Calu3 (cell line): Measurements from ENCODE around the gene NLRP7. TPM values are rescaled to one million over a fixed set of nuclear protein-coding genes. Genes with fewer than 3 reads are reported as not detected.
"Not testable (repeated sequence)": the region's sequence is repeated elsewhere in the genome, so short reads cannot be mapped to it uniquely, and the experiment has no call there.

Experiments used
- BruUV-seq: library from RNA; stranded (reverse); fragments of 400-500 nt; replicated peaks from 2 replicates; lab custom pipeline; 2021; lab: Mats Ljungman, UMichigan
- CTCF ChIA-PET: fragments of 300-600 bp; sonication (Branson Sonifier 250); formaldehyde crosslinking; loops from one replicate; lab custom pipeline; 2022; ENCODE audit warnings: antibody characterized with exemption; lab: Charles Lee
- DNase-seq: peaks from one replicate; pipeline ENCODE4 v3.0.0; 2022
- H3K27ac Mint-ChIP-seq: one replicate; pipeline ENCODE4 v1.8.0; 2022; ENCODE audit warnings: mixed read lengths; ENCODE audit not compliant: unreplicated experiment
- H3K27me3 Mint-ChIP-seq: one replicate; pipeline ENCODE4 v1.8.0; 2022; ENCODE audit warnings: mixed read lengths; ENCODE audit not compliant: unreplicated experiment
- H3K36me3 Mint-ChIP-seq: one replicate; pipeline ENCODE4 v1.8.0; 2022; ENCODE audit warnings: mild to moderate bottlenecking, moderate library complexity, mixed read lengths; ENCODE audit not compliant: insufficient read depth, unreplicated experiment
- H3K4me1 Mint-ChIP-seq: one replicate; pipeline ENCODE4 v1.8.0; 2022; ENCODE audit warnings: mild to moderate bottlenecking, low read depth, mixed read lengths; ENCODE audit not compliant: unreplicated experiment
- H3K4me3 Mint-ChIP-seq: one replicate; pipeline ENCODE4 v1.8.0; 2022; ENCODE audit warnings: mild to moderate bottlenecking, low read depth, moderate library complexity, mixed read lengths; ENCODE audit not compliant: unreplicated experiment
- H3K9me3 Mint-ChIP-seq: one replicate; pipeline ENCODE4 v1.8.0; 2022; ENCODE audit warnings: low read depth, mixed read lengths; ENCODE audit not compliant: unreplicated experiment
- CTCF ChIP-seq: fragments of 200-600 bp; IDR thresholded peaks from one replicate; pipeline ENCODE4 v1.8.0; 2022; ENCODE audit warnings: antibody characterized with exemption; ENCODE audit not compliant: unreplicated experiment
- intact Hi-C: fragments of 100-400 bp; cut with micrococcal nuclease; formaldehyde crosslinking; loops from one replicate; pipeline ENCODE4 v1.10.0; 2022; ENCODE audit not compliant: unreplicated experiment
- total RNA-seq: library from RNA; stranded (reverse); gene quantifications from 2 replicates; pipeline ENCODE4 v1.2.3, GENCODE V29; 2022

The NLRP7 gene
- total RNA-seq, 1 experiment from 2014 or later, result not detected

- H3K27me3 Mint-ChIP-seq, result peaks cover 57% of the 10 kb centered on the region
- CTCF ChIA-PET, result interaction anchor here (0.6 to 1.0 kb wide), 3 partner anchors 9 to 1202 kb away, joined by 3 to 6 read pairs (median 3); no protein-coding TSS in a partner anchor
- intact Hi-C loops, result no loop called here
Observed at GRCh38 chr19:54921082-54921481, 26.2 kb downstream of the NLRP7 start.

DNA sequence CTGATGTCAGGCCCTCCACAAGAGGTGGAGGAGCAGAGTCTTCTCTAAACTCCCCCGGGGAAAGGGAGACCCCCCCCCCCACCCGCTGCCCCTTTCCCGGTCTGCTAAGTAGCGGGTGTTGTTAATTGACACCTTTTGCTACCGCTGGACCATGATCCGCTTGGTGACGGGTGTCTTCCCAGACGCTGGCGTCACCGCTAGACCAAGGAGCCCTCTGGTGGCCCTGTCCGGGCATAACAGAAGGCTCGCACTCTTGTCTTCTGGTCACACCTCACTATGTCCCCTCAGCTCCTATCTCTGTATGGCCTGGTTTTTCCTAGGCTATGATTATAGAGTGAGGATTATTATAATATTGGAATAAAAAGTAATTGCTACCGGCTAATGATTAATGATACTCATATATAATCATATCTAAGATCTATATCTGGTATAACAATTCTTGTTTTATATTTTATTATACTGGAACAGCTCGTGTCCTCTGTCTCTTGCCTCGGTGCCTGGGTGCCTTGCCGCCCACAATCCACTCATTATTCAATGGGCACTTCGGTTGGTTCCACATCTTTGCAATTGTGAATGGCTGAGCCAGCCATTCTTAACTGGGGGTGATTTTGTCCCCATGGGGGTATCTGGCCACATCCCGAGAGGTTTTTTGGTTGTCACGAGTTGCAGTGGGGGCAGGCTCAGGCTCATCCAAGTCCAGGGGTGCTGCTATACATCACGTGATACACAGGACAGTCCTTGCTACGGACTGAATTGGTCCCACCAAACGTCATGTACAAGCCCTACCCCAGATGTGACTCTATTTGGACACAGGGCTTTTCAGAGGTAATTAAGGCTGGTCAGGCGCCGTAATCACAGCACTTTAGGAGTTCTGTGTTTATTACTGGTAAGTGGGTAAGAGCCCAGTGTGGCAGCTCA is 27.4 kb downstream of the NLRP7 start:
- H3K9me3 Mint-ChIP-seq, BruUV-seq: not testable (repeated sequence)

More at GRCh38 chr19:54921082-54921481, 26.2 kb downstream of the NLRP7 start:
- TF ChIP-seq CTCF, result no peak
- no peaks in the 10 kb centered on the region for H3K36me3 Mint-ChIP-seq
- no peaks in the 10 kb centered on the region for H3K4me1 Mint-ChIP-seq
- H3K4me3 Mint-ChIP-seq, result no peak overlapping the region
- DNase-seq, result no peak
- no peaks in the 10 kb centered on the region for H3K9me3 Mint-ChIP-seq
- BruUV-seq, result no TSS peak
- no peak overlapping the region for H3K27ac Mint-ChIP-seq

DNA sequence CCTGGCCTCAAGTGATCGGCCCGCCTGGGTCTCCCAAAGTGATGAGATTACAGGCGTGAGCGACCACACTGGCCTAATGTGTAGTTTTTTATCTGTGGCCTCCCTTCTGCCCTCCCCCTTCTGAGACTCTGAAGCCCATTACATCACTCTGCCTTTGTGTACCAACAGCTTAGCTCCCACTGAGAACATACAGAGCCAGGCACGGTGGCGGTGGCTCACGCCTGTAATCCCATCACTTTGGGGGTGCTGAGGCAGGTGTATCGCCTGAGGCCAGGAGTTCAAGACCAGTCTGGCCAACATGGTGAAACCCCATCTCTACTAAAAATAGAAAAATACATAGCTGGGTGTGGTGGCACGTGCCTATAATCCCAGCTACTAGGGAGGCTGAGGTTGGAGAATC is 28.8 kb downstream of the NLRP7 start:
- H3K9me3 Mint-ChIP-seq, result no peaks in the 10 kb centered on the region
- intact Hi-C loops, result loop anchor here (5.0 kb wide), 1 partner anchor 36 kb away; no protein-coding TSS in a partner anchor
- no peaks in the 10 kb centered on the region for H3K4me1 Mint-ChIP-seq
- DNase-seq, result no peak
- TF ChIP-seq CTCF, result no peak
- no peak overlapping the region for H3K27ac Mint-ChIP-seq
- CTCF ChIA-PET, result interaction anchor here (0.8 kb wide), 2 partner anchors 18 to 37 kb away, joined by 3 to 8 read pairs; no protein-coding TSS in a partner anchor
- BruUV-seq, result no TSS peak
- no peak overlapping the region for H3K4me3 Mint-ChIP-seq
- no peaks in the 10 kb centered on the region for H3K36me3 Mint-ChIP-seq
- H3K27me3 Mint-ChIP-seq, result peaks cover 72% of the 10 kb centered on the region

More for the DNA sequence above, 27.4 kb downstream of the NLRP7 start:
- H3K27me3 Mint-ChIP-seq, result peaks cover 68% of the 10 kb centered on the region
- intact Hi-C loops, result loop anchor here (1.0 to 5.0 kb wide), 2 partner anchors 38 to 267 kb away; no protein-coding TSS in a partner anchor
- H3K4me3 Mint-ChIP-seq, H3K4me1 Mint-ChIP-seq, H3K27ac Mint-ChIP-seq, H3K36me3 Mint-ChIP-seq: not testable (repeated sequence)
- TF ChIP-seq CTCF, result peak; percentile 34
- CTCF ChIA-PET, result interaction anchor here (0.8 kb wide), 1 partner anchor 12 kb away, joined by 3 read pairs; no protein-coding TSS in a partner anchor
- peak; percentile 31 for DNase-seq

- CTCF ChIA-PET, result interaction anchor here (0.7 kb wide), 1 partner anchor 146 kb away, joined by 3 read pairs; the partner anchor contains the start of gene RDH13
- Mint-ChIP-seq H3K27me3 (peaks cover 71% of the 10 kb centered on the region), H3K36me3 (no peaks in the 10 kb centered on the region), H3K9me3 (no peaks in the 10 kb centered on the region), H3K27ac (no peak overlapping the region), H3K4me1 (no peaks in the 10 kb centered on the region), H3K4me3 (no peak overlapping the region)
- TF ChIP-seq CTCF, result no peak
- intact Hi-C loops, result loop anchor here (5.0 kb wide), 1 partner anchor 35 kb away; no protein-coding TSS in a partner anchor
- DNase-seq, result no peak
- no TSS peak for BruUV-seq
Observed at GRCh38 chr19:54916822-54917221, 30.5 kb downstream of the NLRP7 start.

DNA sequence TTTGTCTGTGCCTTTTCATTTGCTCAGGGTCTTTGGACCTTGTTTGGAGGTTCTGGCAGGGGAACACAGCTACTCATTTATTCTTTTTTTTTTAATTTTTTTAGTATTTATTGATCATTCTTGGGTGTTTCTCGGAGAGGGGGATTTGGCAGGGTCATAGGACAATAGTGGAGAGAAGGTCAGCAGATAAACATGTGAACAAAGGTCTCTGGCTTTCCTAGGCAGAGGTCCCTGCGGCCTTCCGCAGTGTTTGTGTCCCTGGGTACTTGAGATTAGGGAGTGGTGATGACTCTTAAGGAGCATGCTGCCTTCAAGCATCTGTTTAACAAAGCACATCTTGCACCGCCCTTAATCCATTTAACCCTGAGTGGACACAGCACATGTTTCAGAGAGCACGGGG is 39.4 kb downstream of the NLRP7 start:
- BruUV-seq, H3K36me3 Mint-ChIP-seq, H3K9me3 Mint-ChIP-seq, DNase-seq, intact Hi-C loops, CTCF ChIA-PET, H3K27ac Mint-ChIP-seq, H3K4me3 Mint-ChIP-seq, H3K4me1 Mint-ChIP-seq: not testable (repeated sequence)
- H3K27me3 Mint-ChIP-seq, result peaks cover 50% of the 10 kb centered on the region
